ENCODE measurements around the gene COQ10B.
A peak's percentile ranks its signal among the peaks of the same experiment; 100 is the strongest.

Gene COQ10B

DNA sequence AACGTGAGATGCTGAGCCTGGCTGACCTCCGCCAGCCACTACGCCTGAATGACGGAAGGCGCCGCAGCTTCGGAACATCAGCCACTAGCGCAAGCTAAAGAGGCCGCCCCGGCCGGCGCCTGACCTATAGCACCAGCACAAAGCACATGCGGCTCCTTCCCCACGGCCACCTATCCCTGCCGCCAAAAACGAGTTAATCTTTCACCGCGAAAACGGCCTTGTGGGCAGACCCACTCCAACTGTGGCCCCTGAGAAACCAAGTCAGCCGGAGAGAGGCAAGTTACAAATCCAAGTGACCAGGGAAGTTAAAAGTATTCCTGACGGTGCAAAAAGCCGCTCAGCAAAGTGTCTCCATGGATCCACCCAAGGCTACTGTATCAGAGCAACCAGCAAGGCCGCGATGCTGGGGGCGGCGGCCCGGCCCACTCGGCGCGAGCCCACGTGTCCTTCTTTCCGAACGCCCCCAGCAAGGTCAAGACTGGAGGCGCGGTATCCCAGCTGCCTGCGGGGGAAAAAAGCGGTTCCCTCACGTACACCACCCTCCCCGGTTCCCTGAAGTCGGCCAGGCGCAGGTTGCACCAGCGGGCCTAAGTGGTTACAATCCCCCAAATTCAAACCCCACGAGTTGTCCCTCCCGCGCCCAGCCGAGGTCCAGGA lies 45.7 kb downstream of the COQ10B start:
- Histone ChIP-seq H3K9ac (peak overlapping the region; percentile 87), H3K36me3 (ENCODE audit: control insufficient read depth, insufficient read depth, low read length) (no peaks in the 10 kb centered on the region), H3K27me3 (ENCODE audit: control insufficient read depth, insufficient read depth, low read length) (no peaks in the 10 kb centered on the region), H3K27ac (peak overlapping the region; percentile 95), H3K4me2 (ENCODE audit: low read length) (peak overlapping the region; percentile 93), H3K4me1 (peaks cover 9% of the 10 kb centered on the region), H2AFZ (peak overlapping the region; percentile 84), H3K4me3 (ENCODE audit: low read depth, low read length) (peak overlapping the region; percentile 63), H3K9me3 (ENCODE audit: control insufficient read depth, low read length) (no peaks in the 10 kb centered on the region), H3K79me2 (peaks cover 28% of the 10 kb centered on the region)
- TF ChIP-seq, protein P1, sequence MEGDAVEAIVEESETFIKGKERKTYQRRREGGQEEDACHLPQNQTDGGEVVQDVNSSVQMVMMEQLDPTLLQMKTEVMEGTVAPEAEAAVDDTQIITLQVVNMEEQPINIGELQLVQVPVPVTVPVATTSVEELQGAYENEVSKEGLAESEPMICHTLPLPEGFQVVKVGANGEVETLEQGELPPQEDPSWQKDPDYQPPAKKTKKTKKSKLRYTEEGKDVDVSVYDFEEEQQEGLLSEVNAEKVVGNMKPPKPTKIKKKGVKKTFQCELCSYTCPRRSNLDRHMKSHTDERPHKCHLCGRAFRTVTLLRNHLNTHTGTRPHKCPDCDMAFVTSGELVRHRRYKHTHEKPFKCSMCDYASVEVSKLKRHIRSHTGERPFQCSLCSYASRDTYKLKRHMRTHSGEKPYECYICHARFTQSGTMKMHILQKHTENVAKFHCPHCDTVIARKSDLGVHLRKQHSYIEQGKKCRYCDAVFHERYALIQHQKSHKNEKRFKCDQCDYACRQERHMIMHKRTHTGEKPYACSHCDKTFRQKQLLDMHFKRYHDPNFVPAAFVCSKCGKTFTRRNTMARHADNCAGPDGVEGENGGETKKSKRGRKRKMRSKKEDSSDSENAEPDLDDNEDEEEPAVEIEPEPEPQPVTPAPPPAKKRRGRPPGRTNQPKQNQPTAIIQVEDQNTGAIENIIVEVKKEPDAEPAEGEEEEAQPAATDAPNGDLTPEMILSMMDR (IDR thresholded peaks at IDR 0.05): no peak

DNA sequence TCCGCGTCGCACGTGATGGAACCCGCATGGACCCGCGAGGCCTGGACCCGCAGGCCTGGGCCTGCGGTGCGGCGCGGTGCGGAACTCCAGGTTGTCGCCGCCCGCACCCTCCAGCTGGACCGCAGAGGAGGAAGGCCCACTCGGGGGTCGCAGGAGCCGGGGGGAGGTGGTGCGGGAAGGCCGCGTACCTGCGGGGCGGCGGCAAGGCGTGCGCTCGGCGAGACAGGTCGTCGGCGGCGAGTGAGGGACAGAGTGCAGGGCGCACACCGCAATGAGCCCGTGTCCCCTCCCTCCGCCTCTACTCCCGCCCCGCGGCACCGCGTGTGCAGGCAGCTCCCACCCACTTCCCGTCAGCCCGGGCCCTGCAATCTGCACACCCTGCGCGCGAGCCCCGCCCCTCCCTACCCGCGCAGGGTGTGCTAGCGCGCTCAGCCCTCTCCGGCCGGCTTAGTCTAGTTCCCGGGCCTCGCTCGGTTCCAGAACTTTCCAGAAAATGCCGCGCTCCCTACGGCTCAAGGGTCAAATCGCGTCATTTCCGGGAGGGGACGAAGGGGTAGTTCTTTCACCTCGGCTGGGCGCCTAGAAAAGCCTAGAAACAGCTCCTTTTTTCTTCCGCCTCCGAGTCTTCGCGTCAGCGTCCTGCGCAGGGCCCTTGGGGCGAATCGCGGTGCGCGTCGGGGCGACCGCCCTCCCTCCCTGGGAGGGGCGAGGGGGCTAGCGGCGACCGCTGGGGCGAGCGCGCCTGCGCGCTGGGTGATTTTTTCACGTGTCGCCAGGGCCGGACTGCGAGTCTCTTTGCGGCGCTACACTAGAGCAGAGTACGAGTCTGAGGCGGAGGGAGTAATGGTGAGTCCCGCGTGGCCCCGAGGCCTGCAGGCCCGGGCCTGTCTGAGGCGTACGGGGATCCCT lies 46.5 kb downstream of the COQ10B start, which contains the start of the genes HSPD1 and HSPE1:
HSPD1 (minus strand) TSS at position 247 of the 909 bp plus-strand sequence. CDS start 992 bp downstream, outside the sequence.
HSPE1 (plus strand) TSS at position 786 of the 909 bp plus-strand sequence; CDS start at position 844, 58 bp downstream.
- H3K4me2 ChIP-seq (ENCODE audit: low read length): peak within 1 kb of the TSS; percentile 93
- H3K27ac ChIP-seq: peak within 1 kb of the TSS; percentile 95
- no peaks in the 10 kb centered on the region for H3K27me3 ChIP-seq (ENCODE audit: control insufficient read depth, insufficient read depth, low read length)
- H3K9me3 ChIP-seq (ENCODE audit: control insufficient read depth, low read length): no peaks in the 10 kb centered on the region
- TF ChIP-seq, protein P1 (IDR thresholded peaks at IDR 0.05): no peak
- peak within 1 kb of the TSS; percentile 87 for H3K9ac ChIP-seq
- H3K4me1 ChIP-seq: peaks cover 9% of the 10 kb centered on the region
- H3K36me3 ChIP-seq (ENCODE audit: control insufficient read depth, insufficient read depth, low read length): no peaks in the 10 kb centered on the region
- H3K4me3 ChIP-seq (ENCODE audit: low read depth, low read length): peak within 1 kb of the TSS; percentile 63
- H2AFZ ChIP-seq: peak within 1 kb of the TSS; percentile 84
- H3K79me2 ChIP-seq: peaks cover 28% of the 10 kb centered on the region

- Histone ChIP-seq H3K27me3 (ENCODE audit: control insufficient read depth, insufficient read depth, low read length) (no peaks in the 10 kb centered on the region), H3K36me3 (ENCODE audit: control insufficient read depth, insufficient read depth, low read length) (no peaks in the 10 kb centered on the region), H3K4me3 (ENCODE audit: low read depth, low read length) (peak overlapping the region; percentile 63), H3K79me2 (peaks cover 25% of the 10 kb centered on the region), H2AFZ (peak overlapping the region; percentile 84), H3K27ac (peak overlapping the region; percentile 95), H3K4me1 (peaks cover 9% of the 10 kb centered on the region), H3K9ac (peak overlapping the region; percentile 28), H3K4me2 (ENCODE audit: low read length) (peak overlapping the region; percentile 60), H3K9me3 (ENCODE audit: control insufficient read depth, low read length) (no peaks in the 10 kb centered on the region)
- TF ChIP-seq, protein P1 (IDR thresholded peaks at IDR 0.05): no peak
Observed at GRCh38 chr2:197500503-197501131, 47.3 kb downstream of the COQ10B start.

- Histone ChIP-seq H3K4me1 (peaks cover 9% of the 10 kb centered on the region), H3K36me3 (ENCODE audit: control insufficient read depth, insufficient read depth, low read length) (no peaks in the 10 kb centered on the region), H3K4me3 (ENCODE audit: low read depth, low read length) (no peak overlapping the region), H3K79me2 (peaks cover 10% of the 10 kb centered on the region), H2AFZ (no peak overlapping the region), H3K27me3 (ENCODE audit: control insufficient read depth, insufficient read depth, low read length) (no peaks in the 10 kb centered on the region), H3K9me3 (ENCODE audit: control insufficient read depth, low read length) (no peaks in the 10 kb centered on the region), H3K4me2 (ENCODE audit: low read length) (no peak overlapping the region), H3K27ac (no peak overlapping the region), H3K9ac (no peak overlapping the region)
- TF ChIP-seq, protein P1 (IDR thresholded peaks at IDR 0.05): no peak
Observed at GRCh38 chr2:197502201-197502600, 48.8 kb downstream of the COQ10B start.

All from parathyroid adenoma (tissue), 2 donors.